Heart left ventricle (tissue), 16 donors: ENCODE data around the gene SLC9A9. TPM values are rescaled to one million over a fixed set of nuclear protein-coding genes. Genes with fewer than 3 reads are reported as not detected.

Experiments used
- ATAC-seq, 4 donors: fragments of 200-7000 bp; cut with Tn5 transposase; one replicate each; pipeline ENCODE4 v1.9.1; 2020 to 2022; ENCODE audit warnings: moderate library complexity in 4 of 4, mild to moderate bottlenecking in 3 of 4, moderate number of reproducible peaks in 1 of 4
- DNase-seq, 5 donors: peaks; one replicate each; pipeline ENCODE4 v3.0.0-alpha.2; 2020
- H3K27ac ChIP-seq, 12 donors: fragments of 200-600 bp; sonication (generic) in 4 of 12; one replicate each; pipeline versions ENCODE4 v1.5.0 to v1.8.0; 2016 to 2022; ENCODE audit warnings: mild to moderate bottlenecking in 2 of 12
- H3K27me3 ChIP-seq, 9 donors: fragments of 200-600 bp; sonication (generic) in 2 of 9; one replicate each; pipeline versions ENCODE4 v1.5.1 to v1.8.0; 2016 to 2022; ENCODE audit warnings: mild to moderate bottlenecking in 3 of 9
- H3K36me3 ChIP-seq, 9 donors: fragments of 200-600 bp; sonication (generic) in 2 of 9; one replicate each; pipeline versions ENCODE4 v1.5.0 to v1.8.0; 2018 to 2022; ENCODE audit warnings: mild to moderate bottlenecking in 2 of 9
- H3K4me1 ChIP-seq, 12 donors: fragments of 200-600 bp; sonication (generic) in 4 of 12; one replicate each; pipeline versions ENCODE4 v1.5.0 to v1.8.0; 2016 to 2022; ENCODE audit warnings: mild to moderate bottlenecking in 3 of 12
- H3K4me3 ChIP-seq, 12 donors: fragments of 200-600 bp; sonication (generic) in 4 of 12; one replicate each; pipeline versions ENCODE4 v1.5.0 to v1.8.0; 2017 to 2022; ENCODE audit warnings: mild to moderate bottlenecking in 9 of 12, moderate library complexity in 4 of 12
- H3K9me3 ChIP-seq, 12 donors: fragments of 200-600 bp; sonication (generic) in 4 of 12; one replicate each; pipeline versions ENCODE4 v1.5.0 to v1.8.0; 2016 to 2022; ENCODE audit warnings: mild to moderate bottlenecking in 1 of 12
- POLR2A ChIP-seq, 2 donors: fragments of 450-650 bp; IDR thresholded peaks; one replicate each; pipeline ENCODE4 v1.6.1; 2017; ENCODE audit warnings: antibody characterized with exemption in 2 of 2, mild to moderate bottlenecking in 2 of 2, moderate library complexity in 2 of 2
- WGBS, 4 donors: extraction: QIAGEN DNeasy Blood & Tissue Kit in 2 of 4; methylation state at CpG; one replicate each; pipeline versions ENCODE4 v1.1.5 to v1.1.7; 2013 to 2018; 5-methylcytosine and 5-hydroxymethylcytosine counted together
- intact Hi-C, 10 donors: fragments of 100-400 bp; cut with DNase I; formaldehyde crosslinking; loops; one replicate each; pipeline versions ENCODE4 v1.11.1 to v1.14.2; 2022
- polyA plus RNA-seq, 2 donors: library from polyadenylated mRNA; stranded (reverse); fragments of 200-250 nt; gene quantifications; one replicate each; pipeline ENCODE4 v1.2.3, GENCODE V29; 2013
- total RNA-seq, 9 donors: library from RNA; depleted of rRNA in 2 of 9; stranded (reverse); fragments of >200 nt in 2 of 9; fragmentation: NEBNext Ultra II Directional in 3 of 9; extraction: Animal tissue kit (Norgen Biotek cat#: 25700) in 3 of 9; gene quantifications; one replicate each; pipeline versions ENCODE4 v1.1.0 to v1.2.4, GENCODE V29; 2016 to 2023
- TF ChIP-seq, protein P1 (sequence below), 12 donors: fragments of 200-600 bp; sonication (generic) in 4 of 12; IDR thresholded peaks; one replicate each; pipeline versions ENCODE4 v1.5.0 to v1.8.0; 2018 to 2022; ENCODE audit warnings: antibody characterized with exemption in 12 of 12, mild to moderate bottlenecking in 5 of 12
- donor health status: ischemic (EF 13 %, LVEDD 7.1; RV severe dilation, severe dysfunction).
- donor health status: healthy with polysubstance abuse.
- donor health status: DM: no; HTN: yes; CAD: no.
- donor health status: DM: no; HTN: no; CAD: no.
- donor health status: ischemic (EF 25% LVEDD 6.9; RV normal size, moderate dysfunction).
- donor health status: ischemic (EF 25% LVEDD 5.7; RV mildly dilated, moderate dysfunction).
- donor health status: healthy.
- donor health status: DM: yes; HTN: yes; CAD: no.
- donor health status: ischemic (EF 35%, LVEDD 5.7; RV mildly dilated, moderate dysfunction).
- donor health status: nonischemic (EF 11% LVEDD 7.7; RV severe dilation, severe dysfunction).
- donor health status: DM: yes; HTN: yes; CAD: no.
- donor health status: PGD.
- donor health status: ischemic (EF 29% LVEDD 5.4; RV normal size, mild dysfunction).
- donor health status: nonischemic (EF 23%, LVEDD 6.1; RV moderate dilation, normal function).

The SLC9A9 gene
- total and polyA plus RNA-seq, 11 donors = 0.76 to 17.5 (median 3.3) TPM

DNA sequence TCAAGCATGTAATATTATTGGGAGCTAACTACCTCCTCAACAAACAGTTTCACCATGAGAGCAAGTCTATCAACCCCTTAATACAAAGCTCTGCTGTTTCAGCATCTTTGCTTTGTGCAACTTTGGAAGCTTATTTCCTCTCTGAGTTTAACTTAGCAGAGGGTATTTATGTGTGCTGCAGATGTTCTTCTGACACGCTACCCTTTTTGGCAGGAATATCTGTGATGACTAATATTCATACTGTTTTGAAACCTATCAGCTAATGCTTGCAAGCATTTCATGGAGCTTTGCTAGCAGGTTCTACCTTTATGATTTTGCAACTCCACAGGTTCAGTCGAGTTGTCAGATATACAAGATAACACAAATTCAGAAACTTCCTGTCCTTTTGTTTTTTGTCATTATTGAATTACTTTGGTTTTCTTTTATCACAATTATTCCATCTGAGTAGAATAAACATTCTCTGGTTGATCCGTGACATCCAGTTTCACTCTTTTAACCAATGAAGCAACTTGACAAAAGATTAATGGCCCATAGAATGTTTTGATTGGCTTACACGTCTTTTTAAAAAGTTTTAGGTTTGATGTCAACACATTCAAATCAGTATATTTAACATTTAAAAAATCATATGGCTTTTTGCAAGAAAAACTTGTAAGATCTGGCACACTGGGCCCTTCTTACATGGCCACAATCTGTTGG lies 1.7 kb upstream of the SLC9A9 start:
- Histone ChIP-seq H3K36me3 (no peaks in the 10 kb centered on the region), H3K4me1 (peaks cover 0 to 48% (median 7%) of the 10 kb centered on the region in 12 donors), H3K27ac (peak overlapping the region in 1 of 12 donors; percentile 65), H3K9me3 (no peaks in the 10 kb centered on the region), H3K4me3 (no peak overlapping the region), H3K27me3 (no peaks in the 10 kb centered on the region)
- ATAC-seq = peak in 3 of 4 donors; percentile 66 to 80 (median 72)
- 25 to 41% (median 35%) methylated on average over 4 of the region's 4 CpGs for WGBS, 4 donors
- no peak for DNase-seq
- TF ChIP-seq, protein P1, sequence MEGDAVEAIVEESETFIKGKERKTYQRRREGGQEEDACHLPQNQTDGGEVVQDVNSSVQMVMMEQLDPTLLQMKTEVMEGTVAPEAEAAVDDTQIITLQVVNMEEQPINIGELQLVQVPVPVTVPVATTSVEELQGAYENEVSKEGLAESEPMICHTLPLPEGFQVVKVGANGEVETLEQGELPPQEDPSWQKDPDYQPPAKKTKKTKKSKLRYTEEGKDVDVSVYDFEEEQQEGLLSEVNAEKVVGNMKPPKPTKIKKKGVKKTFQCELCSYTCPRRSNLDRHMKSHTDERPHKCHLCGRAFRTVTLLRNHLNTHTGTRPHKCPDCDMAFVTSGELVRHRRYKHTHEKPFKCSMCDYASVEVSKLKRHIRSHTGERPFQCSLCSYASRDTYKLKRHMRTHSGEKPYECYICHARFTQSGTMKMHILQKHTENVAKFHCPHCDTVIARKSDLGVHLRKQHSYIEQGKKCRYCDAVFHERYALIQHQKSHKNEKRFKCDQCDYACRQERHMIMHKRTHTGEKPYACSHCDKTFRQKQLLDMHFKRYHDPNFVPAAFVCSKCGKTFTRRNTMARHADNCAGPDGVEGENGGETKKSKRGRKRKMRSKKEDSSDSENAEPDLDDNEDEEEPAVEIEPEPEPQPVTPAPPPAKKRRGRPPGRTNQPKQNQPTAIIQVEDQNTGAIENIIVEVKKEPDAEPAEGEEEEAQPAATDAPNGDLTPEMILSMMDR (IDR thresholded peaks at IDR 0.05) = no peak
- TF ChIP-seq POLR2A (IDR thresholded peaks at IDR 0.05) = no peak
- intact Hi-C loops = no loop called here

DNA sequence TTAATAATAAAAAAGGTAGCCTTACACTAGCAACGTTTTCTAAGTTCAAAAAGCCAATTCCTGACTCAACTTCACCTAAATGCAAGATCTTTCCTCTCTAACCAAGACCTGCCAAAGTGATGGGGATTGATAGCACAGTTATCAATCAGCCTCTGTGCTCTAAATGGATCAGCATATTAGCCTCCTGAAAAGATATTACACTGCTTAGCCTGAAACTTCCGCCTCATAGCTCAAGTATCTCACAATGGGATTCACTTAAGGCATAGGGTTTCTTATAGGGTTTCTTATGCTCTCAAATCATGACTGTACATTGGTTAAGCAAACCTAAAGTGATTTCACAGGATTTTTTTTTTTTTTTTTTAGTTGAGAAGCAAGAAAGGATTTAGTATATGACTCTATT lies 436 bp upstream of the SLC9A9 start:
- intact Hi-C loops = no loop called here
- 53 to 62% (median 57%) methylated on average over 2 of the region's 2 CpGs for WGBS, 4 donors
- ATAC-seq = no peak

DNA sequence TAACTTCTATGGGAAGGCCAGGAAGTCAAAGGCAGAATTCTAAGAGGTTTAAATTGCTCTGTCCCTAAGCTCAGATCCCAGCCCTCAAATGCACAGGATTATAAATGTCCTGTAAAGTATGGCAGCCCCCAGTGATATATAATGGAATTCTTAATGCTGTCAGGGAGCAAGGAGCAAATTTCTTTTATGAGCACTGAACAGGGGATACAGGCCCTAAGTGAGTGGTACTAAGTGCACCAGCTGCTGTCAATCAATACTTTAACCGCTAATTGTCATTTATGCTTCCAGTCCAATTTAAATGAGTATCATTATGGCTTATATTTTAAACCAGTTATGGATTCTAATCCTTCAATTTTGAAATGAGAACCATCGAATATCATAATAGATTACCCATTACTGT lies 4.7 kb downstream of the SLC9A9 start:
- intact Hi-C loops = no loop called here
- Histone ChIP-seq H3K27me3 (no peaks in the 10 kb centered on the region), H3K36me3 (no peaks in the 10 kb centered on the region), H3K4me3 (no peak overlapping the region), H3K9me3 (no peaks in the 10 kb centered on the region), H3K27ac (no peak overlapping the region), H3K4me1 (peaks cover 0 to 67% (median 2%) of the 10 kb centered on the region in 12 donors)
- WGBS, 4 donors = 93 to 98% (median 96%) methylated on average over 2 of the region's 2 CpGs
- DNase-seq = no peak
- no peak for TF ChIP-seq POLR2A (IDR thresholded peaks at IDR 0.05)
- TF ChIP-seq, protein P1 (IDR thresholded peaks at IDR 0.05) = no peak
- ATAC-seq = no peak

More for the DNA sequence above, 436 bp upstream of the SLC9A9 start:
- no peaks in the 10 kb centered on the region for H3K36me3 ChIP-seq
- no peaks in the 10 kb centered on the region for H3K27me3 ChIP-seq
- DNase-seq = no peak
- peaks cover 0 to 61% (median 7%) of the 10 kb centered on the region in 12 donors for H3K4me1 ChIP-seq
- H3K9me3 ChIP-seq = no peaks in the 10 kb centered on the region
- TF ChIP-seq POLR2A (IDR thresholded peaks at IDR 0.05) = no peak
- TF ChIP-seq, protein P1 (IDR thresholded peaks at IDR 0.05) = no peak
- peak overlapping the region in 9 of 12 donors; percentile 53 to 76 (median 62) for H3K4me3 ChIP-seq
- H3K27ac ChIP-seq = peak overlapping the region in 3 of 12 donors; percentile 23 to 84 (median 58)

DNA sequence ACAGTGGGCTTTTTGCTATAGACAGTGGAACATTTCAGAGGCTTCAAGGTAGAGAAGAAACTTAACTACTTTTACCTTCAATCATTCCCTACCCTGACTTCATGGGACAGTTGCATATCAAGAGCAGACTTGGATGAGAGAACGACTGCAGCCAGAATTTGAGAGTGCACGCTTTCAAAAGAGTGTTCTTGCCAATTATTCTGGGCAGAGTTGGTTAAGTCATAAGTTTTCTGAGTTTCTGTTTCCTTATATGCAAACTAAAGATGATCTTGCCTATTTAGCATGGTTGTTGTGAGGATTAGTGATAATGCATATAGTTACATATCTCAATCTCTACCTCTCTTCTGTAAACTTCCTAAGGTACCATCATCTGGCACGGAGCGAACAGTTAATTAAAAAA lies 7.6 kb downstream of the SLC9A9 start:
- 73 to 86% (median 77%) methylated on average over 4 of the region's 4 CpGs for WGBS, 4 donors
- Histone ChIP-seq H3K27ac (no peak overlapping the region), H3K9me3 (no peaks in the 10 kb centered on the region), H3K4me1 (peaks cover 0 to 53% (median 0%) of the 10 kb centered on the region in 12 donors), H3K36me3 (no peaks in the 10 kb centered on the region), H3K4me3 (no peak overlapping the region), H3K27me3 (no peaks in the 10 kb centered on the region)
- ATAC-seq (no peak), DNase-seq (no peak)
- intact Hi-C loops = no loop called here
- TF ChIP-seq POLR2A (IDR thresholded peaks at IDR 0.05) = no peak
- TF ChIP-seq, protein P1 (IDR thresholded peaks at IDR 0.05) = no peak
